Ishikawa (cell line): ENCODE data around the gene STIM1.
A peak's percentile ranks its signal among the peaks of the same experiment; 100 is the strongest.

Source experiments
- CEBPB ChIP-seq: IDR thresholded peaks from 2 replicates; pipeline ENCODE4 v1.6.1; 2012
- CREB1 ChIP-seq: IDR thresholded peaks from 2 replicates; pipeline ENCODE4 v1.6.1; 2012; ENCODE audit warnings: low read depth
- EGR1 ChIP-seq: IDR thresholded peaks from 2 replicates; pipeline ENCODE4 v1.6.1; 2012
- EP300 ChIP-seq: IDR thresholded peaks from 2 replicates; pipeline ENCODE4 v1.6.1; 2012; ENCODE audit warnings: borderline replicate concordance
- FOXM1 ChIP-seq: IDR thresholded peaks from 2 replicates; pipeline ENCODE4 v1.6.1; 2012; ENCODE audit warnings: low read depth, borderline replicate concordance
- MAX ChIP-seq: IDR thresholded peaks from 2 replicates; pipeline ENCODE4 v1.6.1; 2012
- NFIC ChIP-seq: IDR thresholded peaks from 2 replicates; pipeline ENCODE4 v1.6.1; 2012
- RAD21 ChIP-seq: IDR thresholded peaks from 2 replicates; pipeline ENCODE4 v1.6.1; 2012; ENCODE audit warnings: low read depth
- REST ChIP-seq: IDR thresholded peaks from 2 replicates; pipeline ENCODE4 v1.6.1; 2012; ENCODE audit warnings: low read depth, mild to moderate bottlenecking
- TAF1 ChIP-seq: IDR thresholded peaks from 2 replicates; pipeline ENCODE4 v1.6.1; 2012; ENCODE audit warnings: low read depth, mild to moderate bottlenecking
- TCF12 ChIP-seq: IDR thresholded peaks from 2 replicates; pipeline ENCODE4 v1.6.1; 2012; ENCODE audit warnings: low read depth
- TEAD4 ChIP-seq: IDR thresholded peaks from 2 replicates; pipeline ENCODE4 v1.6.1; 2012
- USF1 ChIP-seq: IDR thresholded peaks from 2 replicates; pipeline ENCODE4 v1.6.1; 2012
- YY1 ChIP-seq: IDR thresholded peaks from 2 replicates; pipeline ENCODE4 v1.6.1; 2012; ENCODE audit warnings: low read depth
- ZBTB7A ChIP-seq: IDR thresholded peaks from 2 replicates; pipeline ENCODE4 v1.6.1; 2012; ENCODE audit warnings: low read depth

STIM1 gene

DNA sequence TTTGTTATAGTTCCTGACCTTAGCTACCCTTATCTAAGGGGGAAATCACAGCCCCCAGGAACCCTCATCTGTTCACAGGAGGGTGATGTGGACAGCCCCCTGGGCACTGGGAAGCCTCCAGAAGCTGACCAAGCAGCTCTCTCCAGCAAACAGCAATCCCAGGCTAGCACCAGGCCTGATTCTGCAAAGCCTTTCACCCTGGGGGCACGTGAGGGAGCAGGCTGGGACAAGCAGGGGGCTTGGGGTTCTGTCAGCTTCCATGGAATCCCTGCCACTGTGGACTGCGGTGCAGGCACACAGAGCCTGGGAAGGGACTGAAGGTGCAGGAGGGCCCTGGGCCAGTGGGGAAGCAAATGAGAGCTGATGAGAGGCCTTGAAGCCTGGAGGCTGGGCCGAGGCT, 45.0 kb upstream of the STIM1 start:
- TF ChIP-seq RAD21 (no peak), EP300 (no peak), EGR1 (no peak), NFIC (no peak), YY1 (no peak), CREB1 (no peak)

- no peak for TF ChIP-seq TCF12
- TF ChIP-seq REST, result no peak
- TF ChIP-seq NFIC, result no peak
- no peak for TF ChIP-seq YY1
- TF ChIP-seq TEAD4, result no peak
- no peak for TF ChIP-seq USF1
- TF ChIP-seq RAD21, result no peak
- no peak for TF ChIP-seq MAX
- no peak for TF ChIP-seq EP300
- TF ChIP-seq FOXM1, result no peak
- no peak for TF ChIP-seq ZBTB7A
- TF ChIP-seq CEBPB, result no peak
Measured at GRCh38 chr11:3810951-3811350, 44.5 kb upstream of the STIM1 start.

DNA sequence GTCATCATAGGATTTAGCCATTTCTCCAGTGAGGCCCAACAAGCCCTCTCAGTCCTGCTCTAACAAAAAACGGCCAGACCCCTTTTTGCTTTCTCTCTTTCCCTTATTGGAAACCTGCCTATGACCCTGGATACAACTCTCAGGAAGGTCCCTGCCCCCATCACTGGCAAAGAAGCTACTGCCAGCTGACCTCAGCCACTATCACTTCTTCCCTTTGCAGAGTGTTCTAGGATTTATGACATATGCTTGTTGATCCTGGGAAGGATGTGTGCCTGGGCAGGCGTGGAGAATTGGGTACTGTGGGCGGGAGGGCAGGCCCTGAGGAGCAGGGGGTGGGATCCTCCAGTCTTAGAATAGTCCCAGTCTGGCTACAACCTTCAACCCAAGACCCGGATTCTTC, 39.6 kb upstream of the STIM1 start:
- no peak for TF ChIP-seq USF1
- no peak for TF ChIP-seq CREB1
- no peak for TF ChIP-seq YY1
- TF ChIP-seq ZBTB7A, result no peak
- no peak for TF ChIP-seq MAX
- no peak for TF ChIP-seq RAD21
- no peak for TF ChIP-seq CEBPB
- no peak for TF ChIP-seq TCF12
- TF ChIP-seq FOXM1, result no peak
- no peak for TF ChIP-seq NFIC
- TF ChIP-seq TAF1, result no peak
- no peak for TF ChIP-seq TEAD4
- TF ChIP-seq EP300, result no peak

DNA sequence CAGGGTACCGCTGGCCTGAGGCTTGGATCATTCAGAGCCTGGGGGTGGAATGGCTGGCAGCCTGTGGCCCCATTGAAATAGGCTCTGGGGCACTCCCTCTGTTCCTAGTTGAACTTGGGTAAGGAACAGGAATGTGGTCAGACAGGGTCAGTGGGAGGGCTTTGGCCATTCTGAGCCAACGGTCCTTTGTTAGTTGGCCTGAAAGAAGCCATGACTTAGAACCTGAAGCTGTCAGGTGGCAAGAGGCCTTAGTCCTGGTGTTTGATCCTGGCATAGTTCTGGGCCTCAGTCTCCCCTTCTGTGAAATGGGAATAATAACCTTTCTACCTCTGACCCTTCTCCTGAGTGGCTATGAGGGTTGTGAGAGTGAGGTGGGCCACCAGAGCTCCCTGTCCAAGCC, 38.8 kb upstream of the STIM1 start:
- TF ChIP-seq YY1 (0 out of 2 replicates have a peak, but pooled peaks have one; percentile 66), NFIC (peak; percentile 73), FOXM1 (no peak), EP300 (peak; percentile 61; the same call in 1 of the 2 replicates), TEAD4 (peak; percentile 94), CEBPB (peak; percentile 47; the same call in 1 of the 2 replicates), CREB1 (no peak), REST (no peak), EGR1 (no peak), USF1 (0 out of 2 replicates have a peak, but pooled peaks have one; percentile 20), ZBTB7A (0 out of 2 replicates have a peak, but pooled peaks have one; percentile 9), TAF1 (no peak), TCF12 (peak; percentile 65), RAD21 (no peak), MAX (peak; percentile 41; the same call in 1 of the 2 replicates)

- TF ChIP-seq TEAD4 (no peak), MAX (no peak), NFIC (no peak), YY1 (no peak), USF1 (no peak), FOXM1 (no peak), TAF1 (no peak), CREB1 (no peak), EGR1 (no peak), RAD21 (no peak), EP300 (no peak), ZBTB7A (no peak), CEBPB (no peak)
Measured at GRCh38 chr11:3817181-3817800, 38.2 kb upstream of the STIM1 start.
